K562 (cell line): ENCODE data around the gene MRPL54. TPM values are rescaled to one million over a fixed set of nuclear protein-coding genes. Genes with fewer than 3 reads are reported as not detected.
A peak's percentile ranks its signal among the peaks of the same experiment; 100 is the strongest.

ENCODE experiments used
- ATAC-seq: fragments of 200-7000 bp; cut with Tn5 transposase; 3 replicates; pipeline ENCODE4 v1.9.1; 2020; ENCODE audit warnings: moderate library complexity
- BruUV-seq: library from RNA; stranded (reverse); fragments of 400-500 nt; replicated peaks from 2 replicates; lab custom pipeline; 2021; lab: Mats Ljungman, UMichigan
- CTCF ChIA-PET: fragments of 300-600 bp; formaldehyde crosslinking; extraction: SDS; loops from one replicate; lab custom pipeline; 2021; ENCODE audit warnings: low intra/inter-chr PET ratio; lab: Yijun Ruan, JAX
- POLR2A ChIA-PET: fragments of 300-600, 350-650 bp; sonication (Branson Sonifier 250); formaldehyde crosslinking; extraction: SDS; loops from one replicate; lab custom pipeline; 2021; ENCODE audit warnings: antibody characterized with exemption, inconsistent platforms; lab: Yijun Ruan, JAX
- DNase-seq, 4 experiments: peaks; one replicate each; pipeline versions ENCODE4 v3.0.0 to v3.0.0-alpha.2; 2011 to 2018; ENCODE audit warnings: low spot score in 3 of 4, mixed read lengths in 3 of 4; ENCODE audit errors: extremely low read depth in 1 of 4
- FAIRE-seq: peaks from 2 replicates; lab custom pipeline; 2011; peaks lifted over from hg19 to GRCh38; lab: Jason Lieb, UNC
- H2AFZ ChIP-seq: 2 replicates; pipeline ENCODE4 v1.6.0; 2011; ENCODE audit warnings: low read depth, low read length, control low read depth, inconsistent platforms
- H3K27ac ChIP-seq: fragments of 200-600 bp; 3 replicates; pipeline ENCODE4 v1.8.0; 2011; ENCODE audit warnings: low read depth, mild to moderate bottlenecking, control low read depth, inconsistent platforms, low read length, moderate library complexity, mixed read lengths; ENCODE audit errors: extremely low read depth
- H3K27me3 ChIP-seq, 2 experiments: fragments of 300-600 bp in 1 of 2; 2 replicates in 1 of 2; 3 replicates in 1 of 2; pipeline versions ENCODE4 v1.6.0 to v1.8.0; 2011; ENCODE audit warnings: inconsistent platforms in 2 of 2, low read length in 2 of 2, mild to moderate bottlenecking in 1 of 2, mixed read lengths in 1 of 2, moderate library complexity in 1 of 2; ENCODE audit not compliant: control insufficient read depth in 2 of 2, insufficient read depth in 2 of 2
- H3K36me3 ChIP-seq: fragments of 300-600 bp; 3 replicates; pipeline ENCODE4 v1.8.0; 2011; ENCODE audit warnings: mild to moderate bottlenecking, low read length, inconsistent platforms; ENCODE audit not compliant: control insufficient read depth, insufficient read depth
- H3K4me1 ChIP-seq, 2 experiments: fragments of 200-600 bp in 1 of 2; replicated peaks in 1 of 2; 2 replicates in 1 of 2; 3 replicates in 1 of 2; pipeline versions ENCODE4 v1.5.1 to v1.8.0; 2011; ENCODE audit warnings: inconsistent platforms in 2 of 2, low read length in 2 of 2, mild to moderate bottlenecking in 1 of 2, mixed read lengths in 1 of 2, moderate library complexity in 1 of 2; ENCODE audit not compliant: control insufficient read depth in 2 of 2, insufficient read depth in 2 of 2
- H3K4me2 ChIP-seq: 2 replicates; pipeline ENCODE4 v1.6.1; 2011; ENCODE audit warnings: low read length, control low read depth, inconsistent platforms, mixed read lengths; ENCODE audit not compliant: insufficient read depth
- H3K4me3 ChIP-seq: fragments of 200-600 bp; sonication (generic), shearing (Covaris generic); 2 replicates; pipeline ENCODE4 v1.5.1; 2016; ENCODE audit warnings: control low read depth, inconsistent platforms
- H3K79me2 ChIP-seq: fragments of 200-600 bp; 3 replicates; pipeline ENCODE4 v1.8.0; 2011; ENCODE audit warnings: low read length, inconsistent platforms; ENCODE audit not compliant: control insufficient read depth, insufficient read depth
- H3K9ac ChIP-seq, 2 experiments: 2 replicates each; pipeline versions ENCODE4 v1.6.0 to v1.6.1; 2011; ENCODE audit warnings: low read depth in 2 of 2, low read length in 2 of 2, control low read depth in 1 of 2, inconsistent platforms in 1 of 2, mild to moderate bottlenecking in 1 of 2, mixed read lengths in 1 of 2; ENCODE audit not compliant: insufficient read depth in 1 of 2
- H3K9me1 ChIP-seq: one replicate; pipeline ENCODE4 v1.6.0; 2011; ENCODE audit warnings: inconsistent platforms, mild to moderate bottlenecking, low read length, moderate library complexity; ENCODE audit not compliant: control insufficient read depth, insufficient read depth
- H3K9me3 ChIP-seq: replicated peaks from 2 replicates; pipeline ENCODE4 v1.5.1; 2011; ENCODE audit warnings: low read depth, low read length, inconsistent platforms; ENCODE audit not compliant: control insufficient read depth, insufficient read depth
- H4K20me1 ChIP-seq: replicated peaks from 2 replicates; pipeline ENCODE4 v1.6.1; 2011; ENCODE audit warnings: low read length, inconsistent platforms, mixed read lengths; ENCODE audit not compliant: control insufficient read depth, insufficient read depth
- CHD1 ChIP-seq: fragments of 200-600 bp; sonication (generic); IDR thresholded peaks from one replicate; pipeline ENCODE4 v1.6.1; 2012; ENCODE audit warnings: mild to moderate bottlenecking, moderate library complexity, low read length, inconsistent platforms
- DACH1 ChIP-seq: fragments of 450-650 bp; IDR thresholded peaks from 2 replicates; pipeline ENCODE4 v1.6.1; 2018; ENCODE audit not compliant: partially characterized antibody
- GATAD2B ChIP-seq: fragments of 450-650 bp; IDR thresholded peaks from 2 replicates; pipeline ENCODE4 v1.6.1; 2017; ENCODE audit warnings: mild to moderate bottlenecking, borderline replicate concordance
- NFATC3 ChIP-seq: fragments of 450-650 bp; IDR thresholded peaks from 2 replicates; pipeline ENCODE4 v1.6.1; 2017; ENCODE audit warnings: mild to moderate bottlenecking
- PHTF2 ChIP-seq: fragments of 250-450 bp; sonication (Bioruptor Pico); IDR thresholded peaks from 2 replicates; pipeline ENCODE4 v1.5.0; 2021; ENCODE audit warnings: mild to moderate bottlenecking
- TSC22D4 ChIP-seq: fragments of 450-650 bp; IDR thresholded peaks from 2 replicates; pipeline ENCODE4 v1.6.1; 2016; ENCODE audit warnings: missing genetic modification characterization, missing biosample characterization, control low read depth
- ZFP36 ChIP-seq: fragments of 150-350 bp; IDR thresholded peaks from 2 replicates; pipeline ENCODE4 v1.6.1; 2018; ENCODE audit warnings: low read length, low read depth; ENCODE audit not compliant: partially characterized antibody
- ZNF583 ChIP-seq: fragments of 250-450 bp; sonication (Bioruptor Pico); IDR thresholded peaks from 2 replicates; pipeline ENCODE4 v1.4.0; 2020
- ZSCAN32 ChIP-seq: fragments of 450-650 bp; formaldehyde crosslinking; IDR thresholded peaks from 2 replicates; pipeline ENCODE4 v1.4.0; 2020; ENCODE audit warnings: mild to moderate bottlenecking, moderate library complexity
- WGBS: fragments of 100-300 bp; shearing (Covaris generic); methylation state at CpG from one replicate; pipeline ENCODE4 v1.1.6; 2016; ENCODE audit warnings: low coverage, mixed read lengths; ENCODE audit not compliant: insufficient coverage; ENCODE audit errors: missing lambda C conversion rate; 5-methylcytosine and 5-hydroxymethylcytosine counted together
- in situ Hi-C: fragments of 300-500 bp; cut with MboI; formaldehyde crosslinking; loops from 4 replicates; pipeline ENCODE4 v1.15.0; 2018; ENCODE audit warnings: inconsistent platforms, mixed read lengths
- intact Hi-C: fragments of 100-400 bp; cut with micrococcal nuclease; formaldehyde crosslinking; loops from 2 replicates; pipeline ENCODE4 v1.14.2; 2022
- polyA plus RNA-seq, 8 experiments: library from polyadenylated mRNA; depleted of rRNA in 4 of 8; stranded (reverse) in 5 of 8; unstranded in 3 of 8; fragments of >200 nt; fragmentation: Nextera tagmentation in 2 of 8; fragmentation: Illumina TruSeq in 1 of 8; extraction: Ambion mirVana in 2 of 8; extraction: Trizol in 1 of 8; gene quantifications; 2 replicates each; pipeline versions ENCODE4 v1.2.1 to v1.2.3, GENCODE V29; 2011 to 2014; ENCODE audit warnings: inconsistent platforms in 1 of 8, missing spikeins in 1 of 8
- total RNA-seq, 7 experiments: library from RNA; depleted of rRNA in 6 of 7; stranded (reverse); fragments of >200 nt in 6 of 7; fragmentation: Illumina TruSeq in 2 of 7; extraction: Trizol in 2 of 7; gene quantifications; 2 replicates each; pipeline versions ENCODE4 v1.2.1 to v1.2.3, GENCODE V29; 2011 to 2021; ENCODE audit warnings: low replicate concordance in 1 of 7
- TF ChIP-seq, protein P1 (sequence below), 3 experiments: IDR thresholded peaks in 2 of 3; conservative IDR thresholded peaks in 1 of 3; 2 replicates each; pipeline ENCODE4 v1.5.1; 2011 to 2012; ENCODE audit warnings: low read length in 3 of 3, mild to moderate bottlenecking in 3 of 3, control low read depth in 2 of 3, improper control_type of control experiment in 1 of 3, inconsistent platforms in 1 of 3, low read depth in 1 of 3, mixed read lengths in 1 of 3, moderate library complexity in 1 of 3; ENCODE audit not compliant: insufficient read depth in 2 of 3
- TF ChIP-seq, protein P2 (sequence below): sonication (generic); formaldehyde crosslinking; IDR thresholded peaks from 2 replicates; pipeline ENCODE4 v1.8.1; 2022; ENCODE audit warnings: missing genetic modification reagents
- TF ChIP-seq, protein P3 (sequence below): fragments of 250-450 bp; sonication (Bioruptor Pico); IDR thresholded peaks from 2 replicates; pipeline ENCODE4 v1.4.0; 2020; ENCODE audit warnings: mild to moderate bottlenecking
- TF ChIP-seq, protein P4 (sequence below): fragments of 250-450 bp; sonication (Bioruptor Pico); IDR thresholded peaks from 2 replicates; pipeline ENCODE4 v1.8.0; 2022; ENCODE audit warnings: moderate library complexity, mild to moderate bottlenecking, inconsistent platforms
- TF ChIP-seq, protein P5 (sequence below): fragments of 200-800 bp; sonication (Bioruptor generic); IDR thresholded peaks from 2 replicates; pipeline ENCODE4 v1.6.1; 2017; ENCODE audit warnings: missing genetic modification characterization, missing compliant biosample characterization

MRPL54 gene
- total and polyA plus RNA-seq, 9 of the 15 experiments (the other 6 are each of a cell fraction or from before 2014, with no cell fraction given) = 3.5 to 120 (median 56.9) TPM

DNA sequence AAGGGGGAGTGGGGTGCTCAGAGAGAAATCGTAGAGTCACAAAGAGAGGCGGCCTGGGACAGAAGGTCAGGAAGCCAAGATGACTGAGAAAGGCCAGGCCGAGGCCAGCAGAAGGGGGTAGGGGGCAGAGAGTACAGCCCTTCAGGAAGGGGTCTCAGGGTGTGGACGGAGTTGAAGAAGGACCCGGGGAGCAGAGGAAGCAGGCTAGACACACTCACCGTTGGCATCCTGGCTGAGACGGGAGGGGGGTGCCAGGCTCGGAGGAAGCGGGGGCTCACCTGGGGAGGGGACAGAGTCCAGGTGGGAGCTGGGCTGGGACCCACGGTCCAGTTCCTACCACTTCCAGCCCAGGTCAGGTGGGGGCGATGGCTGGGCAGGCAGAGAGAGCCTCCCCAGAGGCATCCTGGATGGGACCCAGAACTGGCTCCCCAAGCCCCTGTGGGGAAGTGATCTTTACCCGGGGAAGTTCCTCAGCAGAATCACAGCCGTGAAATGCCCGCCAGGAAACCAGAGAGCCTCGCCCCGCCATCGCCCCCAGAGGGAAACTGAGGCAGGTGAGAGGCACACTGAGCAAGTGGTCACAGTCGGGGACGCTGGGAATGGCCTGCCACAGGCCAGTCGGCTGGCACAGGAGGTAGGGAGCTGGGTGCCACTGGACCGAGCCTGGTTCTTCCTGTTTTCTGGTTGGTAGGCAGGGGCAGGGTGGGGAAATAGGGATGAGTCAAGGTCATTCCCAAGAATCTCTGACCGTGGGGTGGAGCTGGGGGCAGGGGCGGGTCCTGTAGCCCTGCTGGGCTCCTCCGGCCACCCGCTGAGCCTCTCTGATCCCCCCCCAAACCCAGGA lies 22.3 kb downstream of the MRPL54 start:
- H3K4me3 ChIP-seq = peak overlapping the region; percentile 97
- peaks cover 18% of the 10 kb centered on the region for H3K79me2 ChIP-seq
- no peaks in the 10 kb centered on the region for H3K9me1 ChIP-seq
- H3K27ac ChIP-seq = no peak overlapping the region
- H3K9ac ChIP-seq = peak overlapping the region in 1 of 2 experiments; percentile 97; a peak in 2 of 4 replicates
- CTCF ChIA-PET = interaction anchor here (0.6 kb wide), 1 partner anchor 12 kb away, joined by 3 read pairs; no protein-coding TSS in a partner anchor
- POLR2A ChIA-PET = interaction anchor here (0.6 to 1.0 kb wide), 2 partner anchors 14 to 22 kb away, joined by 3 read pairs; partner anchors contain the start of gene MRPL54
- peak overlapping the region; percentile 82 for H2AFZ ChIP-seq
- H3K36me3 ChIP-seq = peaks cover 28% of the 10 kb centered on the region; the same call in 2 of the 3 replicates
- intact Hi-C loops (loop anchor here (10.0 kb wide), 1 partner anchor 60 kb away; no protein-coding TSS in a partner anchor), in situ Hi-C loops (no loop called here)
- no peak for FAIRE-seq
- ATAC-seq = no peak
- H3K27me3 ChIP-seq = no peaks in the 10 kb centered on the region
- H3K4me2 ChIP-seq = peak overlapping the region; percentile 77
- no TSS peak for BruUV-seq
- no peak for DNase-seq
- peaks cover 0 to 37% of the 10 kb centered on the region in 2 experiments; a peak in 2 of 5 replicates for H3K4me1 ChIP-seq
- H4K20me1 ChIP-seq = no peaks in the 10 kb centered on the region
- H3K9me3 ChIP-seq = peaks cover 20% of the 10 kb centered on the region
- 76% methylated on average over 18 of the region's 25 CpGs for WGBS
- no peak for TF ChIP-seq TSC22D4 (tag)
- TF ChIP-seq, protein P1, sequence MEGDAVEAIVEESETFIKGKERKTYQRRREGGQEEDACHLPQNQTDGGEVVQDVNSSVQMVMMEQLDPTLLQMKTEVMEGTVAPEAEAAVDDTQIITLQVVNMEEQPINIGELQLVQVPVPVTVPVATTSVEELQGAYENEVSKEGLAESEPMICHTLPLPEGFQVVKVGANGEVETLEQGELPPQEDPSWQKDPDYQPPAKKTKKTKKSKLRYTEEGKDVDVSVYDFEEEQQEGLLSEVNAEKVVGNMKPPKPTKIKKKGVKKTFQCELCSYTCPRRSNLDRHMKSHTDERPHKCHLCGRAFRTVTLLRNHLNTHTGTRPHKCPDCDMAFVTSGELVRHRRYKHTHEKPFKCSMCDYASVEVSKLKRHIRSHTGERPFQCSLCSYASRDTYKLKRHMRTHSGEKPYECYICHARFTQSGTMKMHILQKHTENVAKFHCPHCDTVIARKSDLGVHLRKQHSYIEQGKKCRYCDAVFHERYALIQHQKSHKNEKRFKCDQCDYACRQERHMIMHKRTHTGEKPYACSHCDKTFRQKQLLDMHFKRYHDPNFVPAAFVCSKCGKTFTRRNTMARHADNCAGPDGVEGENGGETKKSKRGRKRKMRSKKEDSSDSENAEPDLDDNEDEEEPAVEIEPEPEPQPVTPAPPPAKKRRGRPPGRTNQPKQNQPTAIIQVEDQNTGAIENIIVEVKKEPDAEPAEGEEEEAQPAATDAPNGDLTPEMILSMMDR (IDR thresholded peaks at IDR 0.05 in 2 of 3, conservative IDR thresholded peaks at IDR 0.05 in 1 of 3; ENCODE audit: insufficient read depth in 2 of 3, low read depth in 1 of 3, low read length in 3 of 3) = peak in 1 of 3 experiments; percentile 3; a peak in 1 of 6 replicates
- TF ChIP-seq CHD1 = no peak
- TF ChIP-seq, protein P2, sequence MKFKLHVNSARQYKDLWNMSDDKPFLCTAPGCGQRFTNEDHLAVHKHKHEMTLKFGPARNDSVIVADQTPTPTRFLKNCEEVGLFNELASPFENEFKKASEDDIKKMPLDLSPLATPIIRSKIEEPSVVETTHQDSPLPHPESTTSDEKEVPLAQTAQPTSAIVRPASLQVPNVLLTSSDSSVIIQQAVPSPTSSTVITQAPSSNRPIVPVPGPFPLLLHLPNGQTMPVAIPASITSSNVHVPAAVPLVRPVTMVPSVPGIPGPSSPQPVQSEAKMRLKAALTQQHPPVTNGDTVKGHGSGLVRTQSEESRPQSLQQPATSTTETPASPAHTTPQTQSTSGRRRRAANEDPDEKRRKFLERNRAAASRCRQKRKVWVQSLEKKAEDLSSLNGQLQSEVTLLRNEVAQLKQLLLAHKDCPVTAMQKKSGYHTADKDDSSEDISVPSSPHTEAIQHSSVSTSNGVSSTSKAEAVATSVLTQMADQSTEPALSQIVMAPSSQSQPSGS (CRISPR knock-in tag) = no peak
- TF ChIP-seq NFATC3 = no peak
- TF ChIP-seq DACH1 = no peak
- TF ChIP-seq GATAD2B = no peak
- no peak for TF ChIP-seq PHTF2 (CRISPR knock-in tag)
- TF ChIP-seq ZSCAN32 (CRISPR knock-in tag) = no peak
- TF ChIP-seq, protein P3, sequence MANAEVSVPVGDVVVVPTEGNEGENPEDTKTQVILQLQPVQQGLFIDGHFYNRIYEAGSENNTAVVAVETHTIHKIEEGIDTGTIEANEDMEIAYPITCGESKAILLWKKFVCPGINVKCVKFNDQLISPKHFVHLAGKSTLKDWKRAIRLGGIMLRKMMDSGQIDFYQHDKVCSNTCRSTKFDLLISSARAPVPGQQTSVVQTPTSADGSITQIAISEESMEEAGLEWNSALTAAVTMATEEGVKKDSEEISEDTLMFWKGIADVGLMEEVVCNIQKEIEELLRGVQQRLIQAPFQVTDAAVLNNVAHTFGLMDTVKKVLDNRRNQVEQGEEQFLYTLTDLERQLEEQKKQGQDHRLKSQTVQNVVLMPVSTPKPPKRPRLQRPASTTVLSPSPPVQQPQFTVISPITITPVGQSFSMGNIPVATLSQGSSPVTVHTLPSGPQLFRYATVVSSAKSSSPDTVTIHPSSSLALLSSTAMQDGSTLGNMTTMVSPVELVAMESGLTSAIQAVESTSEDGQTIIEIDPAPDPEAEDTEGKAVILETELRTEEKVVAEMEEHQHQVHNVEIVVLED (CRISPR knock-in tag) = no peak
- TF ChIP-seq, protein P4, sequence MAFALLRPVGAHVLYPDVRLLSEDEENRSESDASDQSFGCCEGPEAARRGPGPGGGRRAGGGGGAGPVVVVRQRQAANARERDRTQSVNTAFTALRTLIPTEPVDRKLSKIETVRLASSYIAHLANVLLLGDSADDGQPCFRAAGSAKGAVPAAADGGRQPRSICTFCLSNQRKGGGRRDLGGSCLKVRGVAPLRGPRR = no peak
- TF ChIP-seq, protein P5, sequence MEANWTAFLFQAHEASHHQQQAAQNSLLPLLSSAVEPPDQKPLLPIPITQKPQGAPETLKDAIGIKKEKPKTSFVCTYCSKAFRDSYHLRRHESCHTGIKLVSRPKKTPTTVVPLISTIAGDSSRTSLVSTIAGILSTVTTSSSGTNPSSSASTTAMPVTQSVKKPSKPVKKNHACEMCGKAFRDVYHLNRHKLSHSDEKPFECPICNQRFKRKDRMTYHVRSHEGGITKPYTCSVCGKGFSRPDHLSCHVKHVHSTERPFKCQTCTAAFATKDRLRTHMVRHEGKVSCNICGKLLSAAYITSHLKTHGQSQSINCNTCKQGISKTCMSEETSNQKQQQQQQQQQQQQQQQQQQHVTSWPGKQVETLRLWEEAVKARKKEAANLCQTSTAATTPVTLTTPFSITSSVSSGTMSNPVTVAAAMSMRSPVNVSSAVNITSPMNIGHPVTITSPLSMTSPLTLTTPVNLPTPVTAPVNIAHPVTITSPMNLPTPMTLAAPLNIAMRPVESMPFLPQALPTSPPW (CRISPR knock-in tag) = 0 out of 2 replicates have a peak, but pooled peaks have one; percentile 12
- TF ChIP-seq ZFP36 = peak; percentile 62
- no peak for TF ChIP-seq ZNF583 (CRISPR knock-in tag)
